Activated B cell treated with CpG ODN at 0.5 μM for 24 hours (primary cell): Measurements from ENCODE around the gene PALLD. TPM values are rescaled to one million over a fixed set of nuclear protein-coding genes. Genes with fewer than 3 reads are reported as not detected.

Experiments used
- ATAC-seq: fragments of 200-7000 bp; cut with Tn5 transposase; one replicate; pipeline ENCODE4 v1.10.0; 2021; ENCODE audit warnings: low read depth, mild to moderate bottlenecking, moderate library complexity
- CTCF ChIA-PET: fragments of 350-600 bp; sonication (Branson Sonifier 250); formaldehyde crosslinking; loops from one replicate; lab custom pipeline; 2021; ENCODE audit warnings: antibody characterized with exemption; lab: Charles Lee
- POLR2A ChIA-PET: fragments of 350-600 bp; sonication (Branson Sonifier 250); formaldehyde crosslinking; loops from one replicate; lab custom pipeline; 2021; ENCODE audit warnings: antibody characterized with exemption; lab: Charles Lee
- DNase-seq: peaks from one replicate; pipeline ENCODE4 v3.0.0; 2022
- H3K27ac Mint-ChIP-seq: one replicate; pipeline ENCODE4 v1.8.0; 2020; ENCODE audit warnings: mixed read lengths
- H3K27me3 Mint-ChIP-seq: one replicate; pipeline ENCODE4 v1.8.0; 2021; ENCODE audit warnings: mixed read lengths
- H3K36me3 Mint-ChIP-seq: one replicate; pipeline ENCODE4 v1.8.0; 2021; ENCODE audit warnings: low read depth, mixed read lengths
- H3K4me1 Mint-ChIP-seq: one replicate; pipeline ENCODE4 v1.8.0; 2021; ENCODE audit warnings: mixed read lengths
- H3K4me3 Mint-ChIP-seq: one replicate; pipeline ENCODE4 v1.8.0; 2020; ENCODE audit warnings: mild to moderate bottlenecking, mixed read lengths
- H3K9me3 Mint-ChIP-seq: one replicate; pipeline ENCODE4 v1.8.0; 2020; ENCODE audit warnings: mixed read lengths
- intact Hi-C: fragments of 100-400 bp; cut with micrococcal nuclease; formaldehyde crosslinking; loops from one replicate; pipeline ENCODE4 v1.15.1; 2024
- total RNA-seq: library from RNA; stranded (reverse); gene quantifications from 2 replicates; pipeline ENCODE4 v1.2.3, GENCODE V29; 2022
- TF ChIP-seq, protein P1 (sequence below): fragments of 200-600 bp; IDR thresholded peaks from one replicate; pipeline ENCODE4 v1.8.0; 2022; ENCODE audit warnings: antibody characterized with exemption, mild to moderate bottlenecking

The PALLD gene
- total RNA-seq, 1 donor from 2014 or later = 0.44 TPM

DNA sequence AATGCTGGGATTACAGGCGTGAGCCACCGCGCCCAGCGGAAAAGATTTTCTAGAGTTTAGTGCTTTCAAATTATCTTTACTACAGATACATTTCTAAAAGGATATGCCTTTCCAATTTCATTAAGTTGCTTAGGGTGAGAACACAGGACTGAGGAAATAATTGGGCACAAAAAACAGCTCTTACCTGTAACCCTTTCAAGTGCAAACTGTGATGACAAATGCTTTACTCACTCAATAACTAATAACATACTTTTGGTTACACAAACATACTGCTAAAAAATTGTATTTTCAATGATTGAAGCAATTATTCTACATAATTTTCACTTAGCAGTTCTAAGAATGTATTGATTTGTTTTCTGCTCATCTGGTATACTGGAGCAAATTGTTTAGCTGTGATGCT lies 40.2 kb downstream of the PALLD start:
- Mint-ChIP-seq H3K9me3 (no peaks in the 10 kb centered on the region), H3K4me1 (no peaks in the 10 kb centered on the region), H3K27ac (no peak overlapping the region), H3K27me3 (peaks cover 4% of the 10 kb centered on the region), H3K36me3 (no peaks in the 10 kb centered on the region), H3K4me3 (no peak overlapping the region)
- ChIA-PET CTCF (no interaction called here), POLR2A (no interaction called here)
- no peak for ATAC-seq
- intact Hi-C loops = no loop called here
- no peak for DNase-seq
- TF ChIP-seq, protein P1, sequence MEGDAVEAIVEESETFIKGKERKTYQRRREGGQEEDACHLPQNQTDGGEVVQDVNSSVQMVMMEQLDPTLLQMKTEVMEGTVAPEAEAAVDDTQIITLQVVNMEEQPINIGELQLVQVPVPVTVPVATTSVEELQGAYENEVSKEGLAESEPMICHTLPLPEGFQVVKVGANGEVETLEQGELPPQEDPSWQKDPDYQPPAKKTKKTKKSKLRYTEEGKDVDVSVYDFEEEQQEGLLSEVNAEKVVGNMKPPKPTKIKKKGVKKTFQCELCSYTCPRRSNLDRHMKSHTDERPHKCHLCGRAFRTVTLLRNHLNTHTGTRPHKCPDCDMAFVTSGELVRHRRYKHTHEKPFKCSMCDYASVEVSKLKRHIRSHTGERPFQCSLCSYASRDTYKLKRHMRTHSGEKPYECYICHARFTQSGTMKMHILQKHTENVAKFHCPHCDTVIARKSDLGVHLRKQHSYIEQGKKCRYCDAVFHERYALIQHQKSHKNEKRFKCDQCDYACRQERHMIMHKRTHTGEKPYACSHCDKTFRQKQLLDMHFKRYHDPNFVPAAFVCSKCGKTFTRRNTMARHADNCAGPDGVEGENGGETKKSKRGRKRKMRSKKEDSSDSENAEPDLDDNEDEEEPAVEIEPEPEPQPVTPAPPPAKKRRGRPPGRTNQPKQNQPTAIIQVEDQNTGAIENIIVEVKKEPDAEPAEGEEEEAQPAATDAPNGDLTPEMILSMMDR = no peak

DNA sequence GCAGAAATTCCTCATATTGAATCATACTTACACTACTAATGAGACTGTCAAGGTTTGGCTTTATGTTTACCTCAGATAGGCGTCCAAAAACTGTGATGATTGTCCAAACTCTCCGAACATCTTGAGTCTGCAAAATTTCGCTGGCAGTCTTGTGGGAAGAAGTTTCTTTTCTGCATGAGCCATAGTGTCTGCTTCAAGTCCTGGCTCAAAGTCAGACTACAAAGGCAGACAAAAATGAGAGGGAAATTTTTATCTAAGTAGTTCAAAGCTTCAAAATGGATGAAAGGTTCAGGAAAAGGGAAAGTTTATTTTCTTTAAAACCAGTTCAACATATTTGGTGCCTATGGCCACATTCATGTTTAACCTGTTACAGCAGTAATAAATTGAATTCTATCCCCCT lies 40.7 kb downstream of the PALLD start:
- ChIA-PET CTCF (no interaction called here), POLR2A (no interaction called here)
- no peak for DNase-seq
- Mint-ChIP-seq H3K4me3 (no peak overlapping the region), H3K36me3 (no peaks in the 10 kb centered on the region), H3K4me1 (no peaks in the 10 kb centered on the region), H3K9me3 (no peaks in the 10 kb centered on the region), H3K27me3 (peaks cover 4% of the 10 kb centered on the region), H3K27ac (no peak overlapping the region)
- intact Hi-C loops = no loop called here
- no peak for ATAC-seq
- TF ChIP-seq, protein P1 = no peak

DNA sequence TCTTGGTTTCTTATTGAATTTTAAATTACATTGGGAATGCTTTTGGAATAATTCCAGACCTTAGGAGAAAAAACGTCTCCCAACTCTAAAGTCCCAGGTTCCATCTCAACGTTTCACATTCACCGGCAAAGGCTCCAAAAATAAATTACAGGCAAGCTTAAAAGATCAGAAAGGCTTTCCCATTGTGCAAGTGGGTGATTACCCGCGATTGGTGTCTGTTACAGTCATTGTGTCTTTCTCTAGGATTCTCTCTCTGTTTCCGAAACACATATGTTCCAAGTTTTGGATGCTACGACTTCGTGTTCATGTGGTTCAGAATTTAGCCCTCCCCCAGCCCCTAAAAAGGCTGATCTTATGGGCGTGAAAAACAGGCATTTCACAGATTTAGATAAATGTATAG lies 41.8 kb downstream of the PALLD start:
- H3K4me3 Mint-ChIP-seq = no peak overlapping the region

DNA sequence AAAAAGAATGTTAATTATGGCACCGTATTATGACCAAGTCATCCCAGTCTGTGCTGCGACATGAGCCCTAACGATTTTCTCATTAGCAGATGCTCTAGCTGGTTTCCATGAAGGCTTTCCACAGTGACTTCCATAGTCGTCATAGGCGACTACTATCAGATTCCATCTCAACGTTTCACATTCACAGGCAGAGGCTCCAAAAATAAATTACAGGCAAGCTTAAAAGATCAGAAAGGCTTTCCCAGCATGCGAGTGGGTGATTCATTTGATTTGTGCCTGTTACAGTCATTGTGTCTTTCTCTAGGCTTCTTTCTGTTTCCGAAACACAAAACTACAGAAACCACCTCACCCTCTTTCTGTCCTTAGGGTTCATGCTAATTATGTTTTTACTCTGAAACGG lies 43.2 kb downstream of the PALLD start:
- ChIA-PET POLR2A (no interaction called here), CTCF (no interaction called here)
- ATAC-seq = no peak
- Mint-ChIP-seq H3K27me3 (peaks cover 4% of the 10 kb centered on the region), H3K27ac (no peak overlapping the region), H3K9me3 (no peaks in the 10 kb centered on the region), H3K4me3 (no peak overlapping the region), H3K36me3 (no peaks in the 10 kb centered on the region), H3K4me1 (no peaks in the 10 kb centered on the region)
- TF ChIP-seq, protein P1 = no peak
- intact Hi-C loops = no loop called here
- no peak for DNase-seq

More for the DNA sequence above, 41.8 kb downstream of the PALLD start:
- intact Hi-C loops = no loop called here
- H3K27me3 Mint-ChIP-seq = peaks cover 4% of the 10 kb centered on the region
- H3K27ac Mint-ChIP-seq = no peak overlapping the region
- H3K4me1 Mint-ChIP-seq = no peaks in the 10 kb centered on the region
- ChIA-PET POLR2A (interaction anchor here (0.6 kb wide), 1 partner anchor 734 kb away, joined by 6 read pairs; no protein-coding TSS in a partner anchor), CTCF (no interaction called here)
- DNase-seq = no peak
- no peaks in the 10 kb centered on the region for H3K9me3 Mint-ChIP-seq
- no peak for ATAC-seq
- no peaks in the 10 kb centered on the region for H3K36me3 Mint-ChIP-seq
- TF ChIP-seq, protein P1 = no peak

DNA sequence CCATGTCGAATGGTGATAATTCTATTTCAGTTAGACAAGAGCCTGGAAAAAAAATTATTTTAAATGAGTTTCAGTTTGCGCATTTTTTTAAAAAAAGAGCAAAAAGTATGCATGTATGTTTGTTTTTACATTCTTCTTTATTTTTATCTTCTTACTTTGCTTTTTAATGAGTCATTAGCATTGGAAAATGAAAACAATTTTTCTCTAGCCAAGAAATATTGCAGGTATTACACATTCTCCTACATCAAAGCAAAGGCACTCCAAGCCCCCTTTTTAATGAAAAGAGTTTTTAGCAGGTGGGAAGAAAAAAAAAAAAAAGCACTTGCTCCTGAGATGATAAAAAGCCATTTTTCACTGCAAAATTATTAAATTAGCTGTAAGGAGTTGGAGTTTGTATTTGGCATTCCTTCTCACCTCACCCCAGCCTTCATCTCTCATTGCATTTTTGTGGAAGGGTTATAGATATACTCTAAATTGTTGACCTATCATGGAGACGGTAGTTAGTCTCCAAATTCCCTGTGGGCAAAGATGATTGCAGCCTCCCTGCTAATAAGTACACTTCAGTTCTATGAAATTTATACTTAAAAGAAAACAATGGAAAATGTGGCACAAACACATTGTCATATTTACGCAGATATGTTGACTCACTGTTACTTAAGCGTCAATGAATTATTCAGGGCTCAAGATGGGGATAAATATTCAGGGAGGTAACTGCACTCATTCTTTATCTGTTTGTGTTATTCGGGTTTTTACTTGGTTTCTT lies 43.8 kb downstream of the PALLD start:
- DNase-seq (no peak), ATAC-seq (no peak)
- Mint-ChIP-seq H3K27me3 (peaks cover 6% of the 10 kb centered on the region), H3K36me3 (no peaks in the 10 kb centered on the region), H3K4me3 (no peak overlapping the region), H3K4me1 (no peaks in the 10 kb centered on the region), H3K9me3 (no peaks in the 10 kb centered on the region), H3K27ac (no peak overlapping the region)
- intact Hi-C loops = no loop called here
- ChIA-PET POLR2A (no interaction called here), CTCF (no interaction called here)
- TF ChIP-seq, protein P1 = no peak
